Astrocyte of the cerebellum (primary cell): ENCODE data around the gene FILIP1L.

Experiments
- DNase-seq: peaks from one replicate; pipeline ENCODE4 v3.0.0-alpha.2; 2011; ENCODE audit warnings: low read depth
- H3K4me3 ChIP-seq: 2 replicates; pipeline ENCODE4 v1.5.1; 2011; ENCODE audit warnings: mild to moderate bottlenecking, low read depth, low read length, moderate library complexity
- in situ Hi-C: cut with HindIII; loops from 2 replicates; pipeline ENCODE4 v1.10.0; 2017; ENCODE audit warnings: low sequenced_read_pairs
- TF ChIP-seq, protein P1 (sequence below): IDR thresholded peaks from 2 replicates; pipeline ENCODE4 v1.5.1; 2012; ENCODE audit warnings: low read length, low read depth, moderate library complexity, mild to moderate bottlenecking; ENCODE audit errors: missing control alignments

The FILIP1L gene

DNA sequence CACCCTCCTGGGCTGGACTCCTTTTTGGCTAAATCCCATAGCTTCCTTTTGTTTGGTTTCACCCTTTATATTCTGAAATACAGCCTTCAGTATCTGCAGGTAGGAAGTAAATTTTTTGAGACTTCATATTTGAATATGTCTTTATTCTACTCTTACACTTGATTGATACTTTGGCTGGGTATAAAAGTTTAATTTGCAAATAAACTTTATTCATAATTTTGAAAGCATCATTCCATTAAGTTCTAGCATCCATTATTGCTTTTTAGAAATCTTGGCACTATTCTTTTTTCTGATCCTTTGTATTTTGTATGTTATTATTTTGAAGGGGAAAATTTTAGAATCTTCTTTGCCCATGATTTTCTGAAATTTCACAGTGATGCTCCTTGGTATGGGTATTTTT lies 41.3 kb upstream of the FILIP1L start:
- DNase-seq = no peak
- in situ Hi-C loops = loop anchor here (10.0 kb wide), 1 partner anchor 59 kb away; no protein-coding TSS in a partner anchor
- TF ChIP-seq, protein P1, sequence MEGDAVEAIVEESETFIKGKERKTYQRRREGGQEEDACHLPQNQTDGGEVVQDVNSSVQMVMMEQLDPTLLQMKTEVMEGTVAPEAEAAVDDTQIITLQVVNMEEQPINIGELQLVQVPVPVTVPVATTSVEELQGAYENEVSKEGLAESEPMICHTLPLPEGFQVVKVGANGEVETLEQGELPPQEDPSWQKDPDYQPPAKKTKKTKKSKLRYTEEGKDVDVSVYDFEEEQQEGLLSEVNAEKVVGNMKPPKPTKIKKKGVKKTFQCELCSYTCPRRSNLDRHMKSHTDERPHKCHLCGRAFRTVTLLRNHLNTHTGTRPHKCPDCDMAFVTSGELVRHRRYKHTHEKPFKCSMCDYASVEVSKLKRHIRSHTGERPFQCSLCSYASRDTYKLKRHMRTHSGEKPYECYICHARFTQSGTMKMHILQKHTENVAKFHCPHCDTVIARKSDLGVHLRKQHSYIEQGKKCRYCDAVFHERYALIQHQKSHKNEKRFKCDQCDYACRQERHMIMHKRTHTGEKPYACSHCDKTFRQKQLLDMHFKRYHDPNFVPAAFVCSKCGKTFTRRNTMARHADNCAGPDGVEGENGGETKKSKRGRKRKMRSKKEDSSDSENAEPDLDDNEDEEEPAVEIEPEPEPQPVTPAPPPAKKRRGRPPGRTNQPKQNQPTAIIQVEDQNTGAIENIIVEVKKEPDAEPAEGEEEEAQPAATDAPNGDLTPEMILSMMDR = no peak
- no peak overlapping the region for H3K4me3 ChIP-seq

- TF ChIP-seq, protein P1 = no peak
- no peak for DNase-seq
- in situ Hi-C loops = loop anchor here (10.0 kb wide), 1 partner anchor 60 kb away; no protein-coding TSS in a partner anchor
- no peak overlapping the region for H3K4me3 ChIP-seq
These were observed 40.8 kb upstream of the FILIP1L start for GRCh38 chr3:100155128-100155527.

GRCh38 chr3:100154171-100154570 lies 39.9 kb upstream of the FILIP1L start:
- no peak for DNase-seq
- TF ChIP-seq, protein P1 = no peak
- H3K4me3 ChIP-seq = no peak overlapping the region
- in situ Hi-C loops = loop anchor here (10.0 kb wide), 1 partner anchor 61 kb away; no protein-coding TSS in a partner anchor

GRCh38 chr3:100151024-100151707 lies 36.9 kb upstream of the FILIP1L start:
- DNase-seq = no peak
- TF ChIP-seq, protein P1 = no peak
- in situ Hi-C loops = loop anchor here (10.0 kb wide), 1 partner anchor 64 kb away; no protein-coding TSS in a partner anchor
- H3K4me3 ChIP-seq = no peak overlapping the region

GRCh38 chr3:100150473-100150872 lies 36.2 kb upstream of the FILIP1L start:
- no peak overlapping the region for H3K4me3 ChIP-seq
- DNase-seq = no peak
- TF ChIP-seq, protein P1 = no peak
- in situ Hi-C loops = loop anchor here (10.0 kb wide), 1 partner anchor 64 kb away; no protein-coding TSS in a partner anchor

DNA sequence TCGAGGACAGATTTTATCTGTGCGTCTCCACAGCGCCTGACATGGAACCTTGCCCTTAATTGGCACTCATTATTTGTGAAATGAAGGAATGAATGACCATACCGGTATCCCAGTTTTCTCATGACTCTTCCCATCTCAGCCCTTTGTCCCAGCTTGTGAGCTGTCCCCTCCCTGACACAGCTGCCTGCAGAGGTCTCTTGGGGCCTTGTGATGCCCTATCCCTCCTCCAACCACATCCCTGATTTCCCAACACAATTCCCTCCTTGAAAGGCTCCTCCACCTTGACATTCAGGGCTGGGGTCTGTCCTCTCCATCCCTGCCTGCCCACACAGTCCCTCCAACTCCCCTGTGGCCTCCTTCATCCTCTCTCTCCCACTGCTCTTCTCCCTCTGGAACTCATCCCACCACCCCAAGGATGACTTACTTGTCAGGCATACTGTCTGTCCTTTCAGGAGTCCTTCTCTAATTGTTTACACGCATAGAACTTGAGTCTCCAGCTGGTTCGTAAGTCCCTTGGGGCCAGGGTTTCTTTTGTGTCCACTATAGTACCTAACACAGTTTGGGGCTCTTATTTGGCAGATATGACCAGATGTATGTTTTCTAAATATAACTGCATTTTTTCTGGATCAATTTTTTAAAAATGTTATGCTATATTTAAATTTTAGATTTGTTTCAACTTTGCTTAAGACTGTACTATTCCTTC lies 35.6 kb upstream of the FILIP1L start:
- no peak overlapping the region for H3K4me3 ChIP-seq
- TF ChIP-seq, protein P1 = no peak
- in situ Hi-C loops = loop anchor here (10.0 kb wide), 1 partner anchor 65 kb away; no protein-coding TSS in a partner anchor
- no peak for DNase-seq
